HepG2 (cell line): ENCODE measurements around the gene SPAG5. TPM values are rescaled to one million over a fixed set of nuclear protein-coding genes. Genes with fewer than 3 reads are reported as not detected.
A peak's percentile ranks its signal among the peaks of the same experiment; 100 is the strongest.

Experiments
- HNRNPK ChIP-seq: fragments of 200-400 bp; formaldehyde crosslinking; IDR thresholded peaks from 2 replicates; pipeline ENCODE4 v1.6.1; 2018; ENCODE audit warnings: low read length, low read depth, moderate library complexity, mild to moderate bottlenecking; ENCODE audit not compliant: poor library complexity, severe bottlenecking
- KLF9 ChIP-seq: IDR thresholded peaks from 2 replicates; pipeline ENCODE4 v1.6.1; 2016; ENCODE audit warnings: low read depth
- KMT2B ChIP-seq: IDR thresholded peaks from 2 replicates; pipeline ENCODE4 v1.6.1; 2016; ENCODE audit warnings: missing genetic modification reagents, missing compliant biosample characterization
- NFE2L2 ChIP-seq: fragments of 150-350 bp; IDR thresholded peaks from 2 replicates; pipeline ENCODE4 v1.6.1; 2014; ENCODE audit warnings: low read length
- NR2F6 ChIP-seq, 2 experiments: IDR thresholded peaks; 2 replicates each; pipeline ENCODE4 v1.6.1; 2016; ENCODE audit warnings: antibody characterized with exemption in 1 of 2, mild to moderate bottlenecking in 1 of 2
- POLR2G ChIP-seq: fragments of 200-400 bp; formaldehyde crosslinking; IDR thresholded peaks from 2 replicates; pipeline ENCODE4 v1.6.1; 2018; ENCODE audit warnings: mild to moderate bottlenecking, low read depth, low read length, moderate library complexity
- RBFOX2 ChIP-seq: fragments of 200-400 bp; formaldehyde crosslinking; IDR thresholded peaks from 2 replicates; pipeline ENCODE4 v1.6.1; 2017; ENCODE audit warnings: low read depth, mild to moderate bottlenecking, low read length
- ZNF326 ChIP-seq: sonication (generic); formaldehyde crosslinking; IDR thresholded peaks from 2 replicates; pipeline ENCODE4 v1.4.0; 2020; ENCODE audit warnings: missing genetic modification reagents, borderline replicate concordance
- polyA plus RNA-seq, 8 experiments: library from polyadenylated mRNA; depleted of rRNA in 3 of 8; stranded (reverse) in 7 of 8; unstranded in 1 of 8; fragments of >200 nt; fragmentation: Illumina TruSeq in 4 of 8; extraction: Trizol in 4 of 8; gene quantifications; 2 replicates each; pipeline versions ENCODE4 v1.2.1 to v1.2.3, GENCODE V29; 2011 to 2016; ENCODE audit warnings: low read depth in 4 of 8, missing spikeins in 1 of 8, mixed read lengths in 1 of 8; ENCODE audit not compliant: insufficient read depth in 1 of 8
- total RNA-seq, 5 experiments: library from RNA; depleted of rRNA; stranded (reverse); fragments of >200 nt; fragmentation: Illumina TruSeq; extraction: Trizol; gene quantifications; 2 replicates each; pipeline ENCODE4 v1.2.3, GENCODE V29; 2016; ENCODE audit warnings: low read depth in 1 of 5
- TF ChIP-seq, protein P1 (sequence below): sonication (generic); formaldehyde crosslinking; IDR thresholded peaks from 2 replicates; pipeline ENCODE4 v1.5.0; 2020; ENCODE audit warnings: mild to moderate bottlenecking, missing genetic modification reagents
- TF ChIP-seq, protein P2 (sequence below): sonication (generic); formaldehyde crosslinking; IDR thresholded peaks from 2 replicates; pipeline ENCODE4 v1.4.0; 2020; ENCODE audit warnings: missing genetic modification reagents; ENCODE audit errors: not compliant biosample characterization

The SPAG5 gene
- total and polyA plus RNA-seq, 2 of the 13 experiments (the other 11 are each of a cell fraction or from before 2014, with no cell fraction given), result 41.4 to 98.0 TPM

DNA sequence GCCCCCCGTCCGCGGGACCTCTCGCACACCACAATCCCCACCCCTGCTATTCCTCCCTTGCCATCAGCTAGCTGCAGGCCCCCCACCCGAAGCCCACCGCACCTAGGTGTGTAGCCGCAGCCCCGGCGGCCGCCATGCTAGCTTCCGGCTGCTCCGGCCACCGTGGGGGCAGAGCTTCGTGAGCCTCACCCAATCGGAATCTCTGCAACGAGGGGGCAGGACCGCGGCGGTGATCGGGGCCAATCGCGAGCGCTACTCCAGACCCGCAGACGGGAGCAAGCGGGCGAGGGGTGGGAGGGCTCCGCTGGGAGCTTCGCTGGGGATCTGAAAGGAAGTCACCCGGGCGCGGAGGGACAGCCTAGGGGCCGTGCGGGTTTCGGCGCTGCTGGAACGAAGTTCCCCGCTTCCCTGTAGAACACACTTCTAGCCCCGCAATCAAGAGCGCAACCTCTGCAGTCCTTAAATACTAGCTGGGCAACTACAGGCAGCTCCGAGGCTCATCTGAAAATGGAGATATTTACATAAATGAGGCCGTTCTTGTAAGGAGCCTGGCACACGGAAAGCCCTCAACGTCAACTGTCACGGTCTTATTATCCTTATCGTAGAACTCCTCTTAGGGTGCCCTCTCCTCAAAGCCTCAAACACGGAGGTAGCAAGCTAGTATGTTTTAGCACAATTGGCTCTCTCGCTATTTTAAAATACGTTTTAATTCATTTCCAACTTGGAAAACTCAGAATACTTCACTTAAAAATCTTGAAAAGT, 27.3 kb downstream of the SPAG5 start, which contains the start of gene PIGS (continued):
- TF ChIP-seq, protein P1, sequence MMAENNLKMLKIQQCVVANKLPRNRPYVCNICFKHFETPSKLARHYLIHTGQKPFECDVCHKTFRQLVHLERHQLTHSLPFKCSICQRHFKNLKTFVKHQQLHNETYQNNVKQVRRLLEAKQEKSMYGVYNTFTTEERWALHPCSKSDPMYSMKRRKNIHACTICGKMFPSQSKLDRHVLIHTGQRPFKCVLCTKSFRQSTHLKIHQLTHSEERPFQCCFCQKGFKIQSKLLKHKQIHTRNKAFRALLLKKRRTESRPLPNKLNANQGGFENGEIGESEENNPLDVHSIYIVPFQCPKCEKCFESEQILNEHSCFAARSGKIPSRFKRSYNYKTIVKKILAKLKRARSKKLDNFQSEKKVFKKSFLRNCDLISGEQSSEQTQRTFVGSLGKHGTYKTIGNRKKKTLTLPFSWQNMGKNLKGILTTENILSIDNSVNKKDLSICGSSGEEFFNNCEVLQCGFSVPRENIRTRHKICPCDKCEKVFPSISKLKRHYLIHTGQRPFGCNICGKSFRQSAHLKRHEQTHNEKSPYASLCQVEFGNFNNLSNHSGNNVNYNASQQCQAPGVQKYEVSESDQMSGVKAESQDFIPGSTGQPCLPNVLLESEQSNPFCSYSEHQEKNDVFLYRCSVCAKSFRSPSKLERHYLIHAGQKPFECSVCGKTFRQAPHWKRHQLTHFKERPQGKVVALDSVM, result no peak
- TF ChIP-seq NFE2L2, result no peak
- no peak for TF ChIP-seq NR2F6 (IDR thresholded peaks at IDR 0.05)
- 0 out of 2 replicates have a peak, but pooled peaks have one; percentile 37 for TF ChIP-seq NR2F6 (CRISPR knock-in tag; IDR thresholded peaks at IDR 0.05)
- TF ChIP-seq KLF9 (CRISPR knock-in tag), result no peak
- TF ChIP-seq, protein P2, sequence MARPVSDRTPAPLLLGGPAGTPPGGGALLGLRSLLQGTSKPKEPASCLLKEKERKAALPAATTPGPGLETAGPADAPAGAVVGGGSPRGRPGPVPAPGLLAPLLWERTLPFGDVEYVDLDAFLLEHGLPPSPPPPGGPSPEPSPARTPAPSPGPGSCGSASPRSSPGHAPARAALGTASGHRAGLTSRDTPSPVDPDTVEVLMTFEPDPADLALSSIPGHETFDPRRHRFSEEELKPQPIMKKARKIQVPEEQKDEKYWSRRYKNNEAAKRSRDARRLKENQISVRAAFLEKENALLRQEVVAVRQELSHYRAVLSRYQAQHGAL (CRISPR knock-in tag), result peak; percentile 51
- peak; percentile 78 for TF ChIP-seq HNRNPK
- peak; percentile 75 for TF ChIP-seq POLR2G
- no peak for TF ChIP-seq KMT2B
- peak; percentile 90 for TF ChIP-seq RBFOX2
- TF ChIP-seq ZNF326 (CRISPR knock-in tag), result no peak
